Hematopoietic multipotent progenitor cell treated with erythropoietin and hydrocortisone succinate and interleukin-3 and kit ligand, for 8 days (in vitro differentiated cells): ENCODE results near the gene RHOT1.
"Not testable (repeated sequence)": the region's sequence is repeated elsewhere in the genome, so short reads cannot be mapped to it uniquely, and the experiment has no call there.

Source experiments
- DNase-seq: peaks from one replicate; pipeline ENCODE4 v3.0.0-alpha.2; 2015

RHOT1 gene

GRCh38 chr17:32124985-32125847, 17.1 kb upstream of the RHOT1 start:
- peak; percentile 70 for DNase-seq

- no peak for DNase-seq
Observed at GRCh38 chr17:32125848-32126153, 16.5 kb upstream of the RHOT1 start.

GRCh38 chr17:32126325-32126724, 16.0 kb upstream of the RHOT1 start:
- DNase-seq = no peak

- DNase-seq = no peak
Observed at GRCh38 chr17:32126746-32127145, 15.6 kb upstream of the RHOT1 start.

- peak; percentile 92 for DNase-seq
Observed at GRCh38 chr17:32127158-32127897, 15.0 kb upstream of the RHOT1 start.

GRCh38 chr17:32128470-32128869, 13.8 kb upstream of the RHOT1 start:
- DNase-seq = not testable (repeated sequence)

GRCh38 chr17:32135497-32136117, 6.7 kb upstream of the RHOT1 start:
- DNase-seq = peak; percentile 35

GRCh38 chr17:32136856-32137255, 5.4 kb upstream of the RHOT1 start:
- peak; percentile 99 for DNase-seq

GRCh38 chr17:32139504-32139903, 2.8 kb upstream of the RHOT1 start:
- not testable (repeated sequence) for DNase-seq

GRCh38 chr17:32141258-32141657, 1.0 kb upstream of the RHOT1 start:
- DNase-seq = peak; percentile 88

- no peak for DNase-seq
Observed at GRCh38 chr17:32141679-32142037, 644 bp upstream of the RHOT1 start.

- DNase-seq = peak; percentile 96
Observed at GRCh38 chr17:32142857-32143526, 690 bp downstream of the RHOT1 start.

- DNase-seq = no peak
Observed at GRCh38 chr17:32143527-32143870, 1.2 kb downstream of the RHOT1 start.

- not testable (repeated sequence) for DNase-seq
Observed at GRCh38 chr17:32144442-32144841, 2.1 kb downstream of the RHOT1 start.

GRCh38 chr17:32148351-32148750, 6.0 kb downstream of the RHOT1 start:
- DNase-seq = no peak

- DNase-seq = peak; percentile 26
Observed at GRCh38 chr17:32150358-32150757, 8.1 kb downstream of the RHOT1 start.

- DNase-seq = no peak
Observed at GRCh38 chr17:32152130-32152529, 9.8 kb downstream of the RHOT1 start.

- DNase-seq = no peak
Observed at GRCh38 chr17:32155896-32156295, 13.6 kb downstream of the RHOT1 start.

- no peak for DNase-seq
Observed at GRCh38 chr17:32156656-32157055, 14.4 kb downstream of the RHOT1 start.

- DNase-seq = no peak
Observed at GRCh38 chr17:32157225-32157624, 14.9 kb downstream of the RHOT1 start.

- no peak for DNase-seq
Observed at GRCh38 chr17:32158870-32159585, 16.7 kb downstream of the RHOT1 start.

- DNase-seq = no peak
Observed at GRCh38 chr17:32159586-32160438, 17.5 kb downstream of the RHOT1 start.
